HG03432 (cell line): Measurements from ENCODE around the gene MASP1.
"Not testable (repeated sequence)": the region's sequence is repeated elsewhere in the genome, so short reads cannot be mapped to it uniquely, and the experiment has no call there.

Experiments used
- ATAC-seq: cut with Tn5 transposase; IDR thresholded peaks from one replicate; pipeline ENCODE4 v1.9.1; 2021; ENCODE audit warnings: mild to moderate bottlenecking, moderate library complexity; ENCODE audit not compliant: unreplicated experiment

The MASP1 gene

DNA sequence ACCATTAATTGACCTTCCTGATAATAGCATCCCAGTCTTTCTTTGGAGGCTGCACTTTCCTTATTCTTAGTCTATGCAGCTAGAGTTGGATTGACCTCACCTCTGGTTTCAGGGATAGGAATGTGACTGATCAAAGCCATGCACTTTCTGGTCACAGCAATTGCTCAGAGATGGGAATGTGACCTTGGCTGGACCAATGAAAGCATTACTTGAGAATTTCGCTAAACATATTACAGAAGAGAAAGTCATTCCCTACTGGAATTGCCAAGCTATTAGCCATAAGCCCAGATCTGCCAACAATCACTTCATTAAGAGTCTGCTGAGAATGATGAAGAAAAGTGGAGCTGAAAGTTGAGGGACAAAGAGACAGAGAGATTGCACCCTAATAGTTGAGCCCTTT lies 61.5 kb downstream of the MASP1 start:
- ATAC-seq: no peak

GRCh38 chr3:187228740-187229139 lies 62.8 kb downstream of the MASP1 start:
- ATAC-seq: no peak

DNA sequence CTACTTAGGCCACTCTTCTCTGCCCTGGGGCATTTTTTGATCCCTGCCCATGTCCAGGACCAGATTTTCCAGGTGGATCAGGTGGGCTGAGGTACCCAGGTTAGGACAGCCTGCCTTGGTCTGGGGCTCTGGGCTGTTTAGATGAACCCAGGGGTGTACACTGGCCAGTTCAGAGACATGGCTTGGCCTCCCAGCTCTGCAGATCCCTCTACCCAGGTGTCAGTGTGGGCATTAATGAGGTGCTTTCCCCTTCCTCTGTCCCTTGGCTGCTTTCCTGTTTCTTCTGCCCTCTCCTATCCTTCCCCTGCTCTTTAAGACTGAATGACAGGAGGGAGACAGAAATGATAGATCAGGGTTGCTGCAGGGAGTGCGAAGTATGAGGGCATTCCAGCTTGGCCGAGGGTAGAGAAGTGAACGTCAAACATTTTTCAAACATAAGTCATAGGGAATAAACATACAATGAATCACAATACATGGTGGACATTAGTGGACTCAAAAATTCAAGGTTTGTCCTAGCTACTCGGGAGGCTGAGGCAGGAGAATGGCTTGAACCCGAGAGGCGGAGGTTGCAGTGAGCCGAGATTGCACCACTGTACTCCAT lies 63.8 kb downstream of the MASP1 start:
- no peak for ATAC-seq

- ATAC-seq: no peak
Measured at GRCh38 chr3:187223799-187224198, 67.7 kb downstream of the MASP1 start.

DNA sequence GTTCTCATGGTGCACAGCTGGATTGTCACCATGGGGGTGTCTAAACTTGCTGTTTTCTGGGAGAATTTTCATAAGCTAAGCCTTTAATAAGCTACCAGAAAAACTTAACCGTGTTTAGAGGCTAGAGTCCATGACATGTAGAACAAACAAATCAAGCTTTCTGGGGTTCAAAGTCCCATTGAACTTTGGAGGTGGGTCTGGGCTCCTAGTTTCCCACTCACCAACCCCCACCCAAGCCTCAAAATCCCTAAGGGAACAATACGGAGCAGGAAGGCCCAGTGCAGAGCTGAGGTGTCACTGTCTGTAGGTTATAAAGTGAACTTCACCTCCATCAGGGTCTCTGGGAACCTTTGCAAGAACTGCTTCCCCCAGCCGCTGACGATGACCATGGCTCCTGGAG lies 68.7 kb downstream of the MASP1 start:
- no peak for ATAC-seq

DNA sequence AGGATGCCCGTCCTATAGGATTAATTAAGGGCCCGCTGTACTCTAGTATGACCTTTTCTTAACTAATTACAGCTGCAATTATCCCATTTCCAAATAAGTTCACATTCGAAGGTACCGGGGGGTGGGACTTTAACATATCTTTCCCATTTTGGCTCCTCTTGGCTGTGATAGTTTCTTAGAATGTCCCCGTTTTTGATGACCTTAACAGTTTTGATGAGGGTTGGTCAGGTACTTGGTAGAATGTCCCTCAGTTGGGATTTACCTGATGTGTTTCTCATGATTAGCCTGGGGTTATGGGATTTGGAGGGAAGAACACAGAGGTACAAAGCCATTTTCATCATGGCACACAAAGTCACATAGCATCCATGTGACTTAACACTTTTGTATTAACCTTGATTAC lies 76.1 kb downstream of the MASP1 start:
- ATAC-seq: no peak

DNA sequence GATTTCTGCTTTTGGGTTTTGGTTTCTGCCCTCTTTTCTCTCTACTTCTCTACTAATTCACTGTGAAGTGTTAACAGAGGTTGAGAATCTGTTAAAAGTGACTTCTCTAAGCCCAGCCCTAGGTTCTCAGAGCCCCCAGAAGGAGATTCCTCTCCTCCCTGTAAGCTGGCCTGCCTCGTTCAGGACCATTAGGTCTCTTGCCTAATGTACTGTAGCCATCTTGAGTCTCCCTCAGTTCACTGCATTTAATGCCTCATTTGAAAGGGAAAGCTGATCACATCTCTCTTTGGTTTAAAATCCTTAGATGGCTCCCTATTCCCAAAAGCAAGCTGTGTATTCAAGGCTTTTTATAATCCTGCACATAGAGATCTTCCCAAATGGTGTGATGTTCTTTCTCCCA lies 77.9 kb downstream of the MASP1 start:
- ATAC-seq: no peak

- ATAC-seq: no peak
Measured at GRCh38 chr3:187212705-187213104, 78.8 kb downstream of the MASP1 start.

DNA sequence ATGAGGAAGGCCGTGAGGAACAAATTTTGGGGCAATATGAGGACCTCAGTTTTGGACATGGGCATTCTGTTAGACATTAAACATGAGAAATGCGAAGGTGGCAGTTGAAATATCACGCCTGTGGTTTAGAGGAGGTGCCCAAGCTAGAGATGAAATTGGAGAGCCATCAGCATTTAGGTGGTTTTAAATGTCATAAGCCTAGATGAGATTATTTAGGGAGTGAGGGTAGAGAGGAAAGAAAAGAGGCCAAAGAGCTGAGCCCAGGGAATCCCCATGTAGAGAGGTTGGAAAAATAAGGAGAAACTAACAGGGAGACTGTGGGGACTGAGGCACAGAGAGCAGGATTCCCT lies 79.4 kb downstream of the MASP1 start:
- no peak for ATAC-seq

DNA sequence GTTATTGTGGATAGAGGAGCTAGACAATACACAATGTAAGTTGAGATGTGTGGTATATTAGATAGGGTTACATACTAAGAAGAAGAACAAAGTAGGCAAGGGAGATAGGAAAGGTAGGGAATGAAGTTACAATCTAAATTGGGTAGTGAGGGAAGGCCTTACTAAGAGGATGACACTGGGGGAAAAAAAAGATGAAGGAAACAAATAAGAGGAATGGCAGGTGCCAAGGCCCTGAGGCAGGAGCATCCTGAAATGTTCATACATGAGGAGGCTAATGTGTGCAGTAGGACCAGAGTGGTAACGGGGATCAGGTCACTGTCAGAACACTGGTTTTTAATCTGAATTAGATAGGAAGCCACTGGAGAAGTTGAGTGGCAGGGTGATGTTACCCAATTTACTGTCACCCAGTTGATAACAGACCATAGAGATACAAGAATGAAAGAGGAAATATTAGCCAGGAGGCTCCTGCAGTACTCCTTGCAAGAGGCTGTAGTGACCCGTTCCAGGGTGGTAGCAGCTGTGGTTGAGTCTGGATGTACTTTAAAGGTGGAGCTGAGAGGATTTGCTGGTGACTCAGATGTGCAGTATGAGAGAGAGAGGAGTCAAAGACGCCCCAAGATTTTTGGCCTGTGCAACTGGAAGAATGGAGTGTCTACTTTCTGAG lies 79.9 kb downstream of the MASP1 start:
- no peak for ATAC-seq

GRCh38 chr3:187210545-187211327 lies 80.8 kb downstream of the MASP1 start:
- ATAC-seq: peak; percentile 96

- ATAC-seq: no peak
Measured at GRCh38 chr3:187210091-187210490, 81.4 kb downstream of the MASP1 start.

DNA sequence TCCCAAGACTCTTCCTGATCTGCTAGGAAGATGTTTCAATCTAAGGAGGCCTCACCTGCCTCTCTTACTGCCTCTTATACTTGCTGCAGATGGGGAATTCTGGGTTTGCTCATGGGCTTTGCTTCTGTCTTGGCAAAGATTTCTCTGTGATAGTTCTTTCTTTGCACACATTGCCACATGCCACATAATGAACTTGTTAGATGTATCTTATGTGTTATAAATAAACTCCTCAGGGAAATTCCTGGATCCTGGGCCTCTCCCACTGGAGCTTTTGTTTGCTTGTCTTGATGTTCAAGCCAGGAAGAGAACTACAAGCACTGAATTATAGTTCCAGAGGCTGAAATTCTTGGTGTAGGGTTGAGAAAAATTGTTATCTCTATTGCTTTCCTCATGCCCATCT lies 82.0 kb downstream of the MASP1 start:
- no peak for ATAC-seq

DNA sequence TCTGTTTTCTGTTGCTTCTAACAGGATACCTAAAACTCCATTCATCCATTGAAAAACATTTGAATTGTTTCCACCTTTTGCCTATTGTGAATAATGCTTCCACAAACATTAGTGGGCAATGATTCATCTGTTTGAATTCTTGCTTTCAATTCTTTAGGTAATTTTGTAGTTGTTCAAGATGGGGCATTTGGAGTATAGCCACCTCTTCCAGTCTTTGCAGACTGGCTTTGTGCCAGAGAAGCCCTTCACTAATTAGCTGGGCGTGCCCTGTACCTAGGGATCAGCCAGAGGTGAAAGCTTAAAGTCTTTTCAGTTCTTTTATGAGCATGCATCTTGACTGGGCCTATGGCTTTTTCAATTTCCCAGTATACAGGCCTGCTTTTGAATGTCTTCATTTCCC lies 83.4 kb downstream of the MASP1 start:
- ATAC-seq: no peak

- no peak for ATAC-seq
Measured at GRCh38 chr3:187207624-187208023, 83.9 kb downstream of the MASP1 start.

DNA sequence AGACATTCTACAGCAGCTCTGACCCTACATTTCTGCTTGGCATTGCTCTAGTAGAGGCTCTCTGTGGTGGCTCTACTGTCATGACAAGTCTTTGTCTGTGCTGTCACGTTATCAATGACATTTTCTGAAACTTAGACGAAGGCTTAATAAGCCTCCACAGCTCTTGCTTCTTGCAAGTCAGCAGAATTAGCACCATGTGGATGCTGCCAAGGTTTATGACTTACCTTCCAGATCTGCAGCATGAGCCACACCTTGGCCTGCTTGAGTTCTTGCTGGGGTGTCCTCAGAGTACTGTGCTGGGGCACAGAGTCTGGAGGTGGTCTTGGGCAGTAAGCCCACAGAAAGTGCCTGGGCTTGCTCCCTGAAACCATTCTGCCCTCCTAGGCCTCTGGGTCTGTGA lies 84.5 kb downstream of the MASP1 start:
- no peak for ATAC-seq

DNA sequence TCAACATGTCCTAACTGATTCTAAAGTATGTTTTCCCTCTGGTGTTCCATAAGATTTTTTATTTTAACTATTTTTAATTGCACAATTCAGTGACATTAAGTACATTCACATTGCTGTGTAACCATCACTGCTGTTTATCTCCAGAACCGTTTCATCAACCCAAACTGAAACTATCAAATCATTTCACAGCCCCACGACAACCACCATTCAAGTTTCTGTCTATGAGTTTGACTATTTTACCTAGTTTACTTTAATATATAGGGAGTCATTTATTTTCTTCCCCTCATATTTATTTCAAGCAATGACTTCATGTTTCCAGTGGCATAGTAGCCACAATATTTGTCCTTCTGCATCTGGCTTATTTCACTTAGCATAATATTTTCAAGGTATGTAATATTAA lies 85.9 kb downstream of the MASP1 start:
- no peak for ATAC-seq

DNA sequence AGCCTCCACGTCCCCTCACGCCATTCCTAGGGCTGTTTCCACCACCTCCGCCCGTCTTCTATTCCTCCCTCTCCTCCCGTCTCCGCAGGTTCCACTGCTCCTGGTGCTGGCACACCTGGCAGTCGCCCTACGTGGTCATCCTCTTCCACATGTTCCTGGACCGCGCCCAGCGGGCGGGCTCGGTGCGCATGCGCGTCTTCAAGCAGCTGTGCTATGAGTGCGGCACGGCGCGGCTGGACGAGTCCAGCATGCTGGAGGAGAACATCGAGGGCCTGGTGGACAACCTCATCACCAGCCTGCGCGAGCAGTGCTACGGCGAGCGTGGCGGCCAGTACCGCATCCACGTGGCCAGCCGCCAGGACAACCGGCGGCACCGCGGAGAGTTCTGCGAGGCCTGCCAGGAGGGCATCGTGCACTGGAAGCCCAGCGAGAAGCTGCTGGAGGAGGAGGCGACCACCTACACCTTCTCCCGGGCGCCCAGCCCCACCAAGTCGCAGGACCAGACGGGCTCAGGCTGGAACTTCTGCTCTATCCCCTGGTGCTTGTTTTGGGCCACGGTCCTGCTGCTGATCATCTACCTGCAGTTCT lies 92.0 kb downstream of the MASP1 start:
- not testable (repeated sequence) for ATAC-seq

GRCh38 chr3:187198490-187198889 lies 93.0 kb downstream of the MASP1 start:
- peak; percentile 63 for ATAC-seq

- ATAC-seq: no peak
Measured at GRCh38 chr3:187197335-187197649, 94.2 kb downstream of the MASP1 start, which contains the start of gene RTP1. Gene RTP1, plus strand, starts transcription at chr3:187197486. Its CDS starts 30 bp downstream, at chr3:187197516.

DNA sequence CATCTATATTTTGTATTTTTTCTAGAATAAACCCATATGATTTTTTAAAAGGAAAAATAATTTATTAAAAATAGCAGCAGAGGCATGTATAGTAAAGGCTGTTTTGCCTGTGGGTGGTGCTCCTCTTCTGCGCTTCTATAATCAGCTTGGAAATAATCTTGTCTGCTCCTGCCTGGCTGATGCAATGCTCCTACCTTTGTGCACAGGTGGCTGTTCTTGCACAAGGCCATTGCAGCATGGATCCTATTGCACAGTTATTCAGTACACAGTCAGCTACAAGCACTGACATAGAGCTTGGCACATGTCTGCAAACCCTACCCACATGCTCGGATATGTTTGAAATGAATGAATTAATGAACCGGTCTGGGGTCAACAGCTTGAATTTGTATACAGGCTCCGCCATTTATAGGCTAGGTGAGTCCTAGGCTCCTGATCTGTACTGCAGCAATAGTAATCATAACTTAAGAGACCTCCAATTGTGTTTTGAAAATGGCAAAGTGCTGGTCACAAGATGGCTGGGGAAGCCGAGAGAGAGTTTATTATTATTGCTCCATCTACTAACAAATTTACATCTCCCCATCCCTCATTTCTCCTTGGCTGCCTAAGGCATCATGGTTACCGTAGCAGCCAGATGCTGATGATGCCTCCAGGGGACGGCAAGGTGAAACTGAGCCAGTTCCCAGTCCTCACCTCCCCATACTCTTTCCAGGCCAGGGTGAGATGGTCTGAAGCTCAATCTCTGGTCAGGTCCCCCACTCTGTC lies 94.8 kb downstream of the MASP1 start:
- ATAC-seq: no peak
